ENCODE results near the gene CDH23. TPM values are rescaled to one million over a fixed set of nuclear protein-coding genes. Genes with fewer than 3 reads are reported as not detected.

The CDH23 gene
- total RNA-seq, 1 donor from 2014 or later: 0.29 TPM

GRCh38 chr10:71776481-71776925, 379.8 kb downstream of the CDH23 start:
- Mint-ChIP-seq H3K4me1 (peaks cover 58% of the 10 kb centered on the region), H3K27ac (peak overlapping the region; percentile 46), H3K4me3 (no peak overlapping the region), H3K27me3 (no peaks in the 10 kb centered on the region), H3K9me3 (no peaks in the 10 kb centered on the region), H3K36me3 (ENCODE audit: low read depth) (no peaks in the 10 kb centered on the region)
- TF ChIP-seq, protein P1, sequence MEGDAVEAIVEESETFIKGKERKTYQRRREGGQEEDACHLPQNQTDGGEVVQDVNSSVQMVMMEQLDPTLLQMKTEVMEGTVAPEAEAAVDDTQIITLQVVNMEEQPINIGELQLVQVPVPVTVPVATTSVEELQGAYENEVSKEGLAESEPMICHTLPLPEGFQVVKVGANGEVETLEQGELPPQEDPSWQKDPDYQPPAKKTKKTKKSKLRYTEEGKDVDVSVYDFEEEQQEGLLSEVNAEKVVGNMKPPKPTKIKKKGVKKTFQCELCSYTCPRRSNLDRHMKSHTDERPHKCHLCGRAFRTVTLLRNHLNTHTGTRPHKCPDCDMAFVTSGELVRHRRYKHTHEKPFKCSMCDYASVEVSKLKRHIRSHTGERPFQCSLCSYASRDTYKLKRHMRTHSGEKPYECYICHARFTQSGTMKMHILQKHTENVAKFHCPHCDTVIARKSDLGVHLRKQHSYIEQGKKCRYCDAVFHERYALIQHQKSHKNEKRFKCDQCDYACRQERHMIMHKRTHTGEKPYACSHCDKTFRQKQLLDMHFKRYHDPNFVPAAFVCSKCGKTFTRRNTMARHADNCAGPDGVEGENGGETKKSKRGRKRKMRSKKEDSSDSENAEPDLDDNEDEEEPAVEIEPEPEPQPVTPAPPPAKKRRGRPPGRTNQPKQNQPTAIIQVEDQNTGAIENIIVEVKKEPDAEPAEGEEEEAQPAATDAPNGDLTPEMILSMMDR (IDR thresholded peaks at IDR 0.05): no peak
- ATAC-seq (ENCODE audit: low read depth) (no peak), DNase-seq (no peak)
- ChIA-PET CTCF (interaction anchor here (1.5 kb wide), 2 partner anchors 35 to 68 kb away, joined by 3 read pairs; no protein-coding TSS in a partner anchor), POLR2A (interaction anchor here (0.5 to 0.7 kb wide), 2 partner anchors 25 to 457 kb away, joined by 3 read pairs; no protein-coding TSS in a partner anchor)
- intact Hi-C loops (cut with micrococcal nuclease): no loop called here

DNA sequence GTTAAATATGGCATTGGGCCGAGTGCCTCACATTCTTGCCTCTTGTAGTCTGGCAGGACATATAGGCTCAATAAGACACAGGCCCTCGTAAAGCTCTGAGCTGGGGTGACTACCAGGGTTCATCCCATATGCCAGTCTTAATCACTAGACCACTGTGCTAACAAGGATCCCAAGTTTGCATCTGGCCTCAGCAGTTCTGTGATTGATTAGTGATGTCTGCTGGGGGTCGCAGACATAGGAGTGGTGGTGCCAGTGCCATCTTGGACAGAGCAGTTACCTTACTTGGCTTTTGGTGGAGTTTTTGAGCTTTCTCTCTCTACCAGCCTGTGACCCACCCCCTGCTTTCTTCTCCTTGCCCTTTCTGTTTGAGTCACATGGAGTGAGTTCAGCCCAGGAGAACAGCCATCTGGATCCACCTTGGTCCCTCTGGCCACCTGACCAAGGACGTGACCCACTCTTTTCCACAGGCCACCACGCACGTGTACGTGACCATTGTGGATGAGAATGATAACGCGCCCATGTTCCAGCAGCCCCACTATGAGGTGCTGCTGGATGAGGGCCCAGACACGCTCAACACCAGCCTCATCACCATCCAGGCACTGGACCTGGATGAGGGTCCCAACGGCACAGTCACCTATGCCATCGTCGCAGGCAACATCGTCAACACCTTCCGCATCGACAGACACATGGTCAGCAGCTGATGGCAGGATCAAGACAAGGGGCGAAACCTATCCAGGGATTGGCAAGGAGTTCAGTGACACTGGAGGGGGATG, 380.7 kb downstream of the CDH23 start:
- Mint-ChIP-seq H3K4me3 (no peak overlapping the region), H3K27ac (peak overlapping the region; percentile 56), H3K36me3 (ENCODE audit: low read depth) (no peaks in the 10 kb centered on the region), H3K9me3 (no peaks in the 10 kb centered on the region), H3K27me3 (no peaks in the 10 kb centered on the region), H3K4me1 (peaks cover 49% of the 10 kb centered on the region)
- ChIA-PET CTCF (interaction anchor here (1.5 kb wide), 1 partner anchor 34 kb away, joined by 3 read pairs; no protein-coding TSS in a partner anchor), POLR2A (no interaction called here)
- TF ChIP-seq, protein P1 (IDR thresholded peaks at IDR 0.05): no peak
- DNase-seq (no peak), ATAC-seq (ENCODE audit: low read depth) (no peak)
- intact Hi-C loops (cut with micrococcal nuclease): no loop called here

GRCh38 chr10:71778071-71778825, 381.5 kb downstream of the CDH23 start:
- CTCF ChIA-PET: interaction anchor here (1.5 kb wide), 1 partner anchor 33 kb away, joined by 3 read pairs; no protein-coding TSS in a partner anchor
- TF ChIP-seq, protein P1 (IDR thresholded peaks at IDR 0.05): no peak
- intact Hi-C loops (cut with micrococcal nuclease): no loop called here
- H3K27ac Mint-ChIP-seq: no peak overlapping the region
- H3K4me3 Mint-ChIP-seq: no peak overlapping the region
- POLR2A ChIA-PET: no interaction called here
- H3K9me3 Mint-ChIP-seq: no peaks in the 10 kb centered on the region
- peaks cover 43% of the 10 kb centered on the region for H3K4me1 Mint-ChIP-seq
- H3K27me3 Mint-ChIP-seq: no peaks in the 10 kb centered on the region
- DNase-seq: no peak
- ATAC-seq (ENCODE audit: low read depth): no peak
- no peaks in the 10 kb centered on the region for H3K36me3 Mint-ChIP-seq (ENCODE audit: low read depth)

GRCh38 chr10:71779641-71780040, 382.9 kb downstream of the CDH23 start:
- H3K4me3 Mint-ChIP-seq: no peak overlapping the region

More at GRCh38 chr10:71779641-71780040, 382.9 kb downstream of the CDH23 start:
- TF ChIP-seq, protein P1 (IDR thresholded peaks at IDR 0.05): no peak
- Mint-ChIP-seq H3K27ac (no peak overlapping the region), H3K9me3 (no peaks in the 10 kb centered on the region), H3K4me1 (peaks cover 31% of the 10 kb centered on the region), H3K27me3 (no peaks in the 10 kb centered on the region), H3K36me3 (ENCODE audit: low read depth) (no peaks in the 10 kb centered on the region)
- DNase-seq (no peak), ATAC-seq (ENCODE audit: low read depth) (no peak)
- ChIA-PET CTCF (no interaction called here), POLR2A (no interaction called here)
- intact Hi-C loops (cut with micrococcal nuclease): no loop called here

Data from activated B cell treated with CpG ODN at 0.5 μM for 24 hours (primary cell).